Panc1 (cell line): ENCODE data around the gene NSMCE3. TPM values are rescaled to one million over a fixed set of nuclear protein-coding genes. Genes with fewer than 3 reads are reported as not detected.

Source experiments
- ATAC-seq: fragments of 200-7000 bp; cut with Tn5 transposase; 2 replicates; pipeline ENCODE4 v1.9.1; 2020; ENCODE audit warnings: mild to moderate bottlenecking, moderate library complexity
- BruUV-seq: library from RNA; stranded (reverse); fragments of 400-500 nt; replicated peaks from 2 replicates; lab custom pipeline; 2021; lab: Mats Ljungman, UMichigan
- CTCF ChIA-PET: fragments of 300-600 bp; sonication (Branson Sonifier 250); formaldehyde crosslinking; loops from one replicate; lab custom pipeline; 2022; ENCODE audit warnings: antibody characterized with exemption; lab: Charles Lee
- POLR2A ChIA-PET: fragments of 300-600 bp; sonication (Branson Sonifier 250); formaldehyde crosslinking; loops from one replicate; lab custom pipeline; 2022; ENCODE audit warnings: antibody characterized with exemption; lab: Charles Lee
- DNase-seq: peaks from one replicate; pipeline ENCODE4 v3.0.0-alpha.2; 2010; ENCODE audit warnings: low read depth, low spot score
- H3K27ac ChIP-seq: 2 replicates; pipeline ENCODE4 v1.5.1; 2011; ENCODE audit warnings: mild to moderate bottlenecking, low read length, inconsistent platforms
- H3K27me3 ChIP-seq: fragments of 200-500 bp; sonication (Bioruptor generic); 2 replicates; pipeline ENCODE4 v1.6.0; 2014; ENCODE audit warnings: low read length, inconsistent platforms; ENCODE audit not compliant: control insufficient read depth, insufficient read depth
- H3K36me3 ChIP-seq: fragments of 200-500 bp; sonication (Bioruptor generic); 2 replicates; pipeline ENCODE4 v1.5.1; 2014; ENCODE audit warnings: inconsistent platforms, mild to moderate bottlenecking, low read length, moderate library complexity; ENCODE audit not compliant: control insufficient read depth, insufficient read depth
- H3K4me1 ChIP-seq: 2 replicates; pipeline ENCODE4 v1.5.1; 2011; ENCODE audit warnings: inconsistent platforms, mild to moderate bottlenecking, low read length, moderate library complexity; ENCODE audit not compliant: control insufficient read depth, insufficient read depth
- H3K4me3 ChIP-seq, 2 experiments: 2 replicates each; pipeline ENCODE4 v1.5.1; 2011 to 2012; ENCODE audit warnings: low read depth in 2 of 2, low read length in 2 of 2, mild to moderate bottlenecking in 2 of 2, inconsistent platforms in 1 of 2, moderate library complexity in 1 of 2
- H3K9me3 ChIP-seq: fragments of 200-500 bp; sonication (Bioruptor generic); 2 replicates; pipeline ENCODE4 v1.5.1; 2014; ENCODE audit warnings: low read depth, mild to moderate bottlenecking, inconsistent platforms, low read length, moderate library complexity; ENCODE audit not compliant: control insufficient read depth, insufficient read depth
- POLR2AphosphoS5 ChIP-seq: IDR thresholded peaks from 2 replicates; pipeline ENCODE4 v1.6.1; 2012; ENCODE audit warnings: mild to moderate bottlenecking, low read depth, low read length, moderate library complexity
- SIN3A ChIP-seq: IDR thresholded peaks from 2 replicates; pipeline ENCODE4 v1.6.1; 2012; ENCODE audit warnings: low read depth, mild to moderate bottlenecking, low read length, moderate library complexity, borderline replicate concordance; ENCODE audit not compliant: insufficient read depth
- TCF7L2 ChIP-seq: IDR thresholded peaks from 2 replicates; pipeline ENCODE4 v1.6.1; 2011; ENCODE audit warnings: mild to moderate bottlenecking, low read depth, low read length, inconsistent platforms
- in situ Hi-C: cut with HindIII; loops from 2 replicates; pipeline ENCODE4 v1.10.0; 2016; ENCODE audit warnings: low sequenced_read_pairs, low pct_unique_long_range_greater_than_20kb
- intact Hi-C: fragments of 100-400 bp; cut with micrococcal nuclease; formaldehyde crosslinking; loops from one replicate; pipeline ENCODE4 v1.10.0; 2022; ENCODE audit not compliant: unreplicated experiment
- total RNA-seq: library from RNA; stranded (reverse); gene quantifications from one replicate; pipeline ENCODE4 v1.2.1, GENCODE V29; 2021; ENCODE audit not compliant: unreplicated experiment
- TF ChIP-seq, protein P1 (sequence below): fragments of 450-650 bp; IDR thresholded peaks from 2 replicates; pipeline ENCODE4 v1.5.1; 2017; ENCODE audit warnings: mild to moderate bottlenecking
- TF ChIP-seq, protein P2 (sequence below), 2 experiments: IDR thresholded peaks; 2 replicates each; pipeline ENCODE4 v1.6.1; 2011 to 2012; ENCODE audit warnings: low read depth in 2 of 2, control low read depth in 1 of 2, low read length in 1 of 2, mild to moderate bottlenecking in 1 of 2, moderate library complexity in 1 of 2; ENCODE audit not compliant: insufficient read depth in 1 of 2

The NSMCE3 gene
- total RNA-seq, 1 experiment from 2014 or later: 5.5 TPM

GRCh38 chr15:29294732-29295325, 25.2 kb upstream of the NSMCE3 start:
- CTCF ChIA-PET: no interaction called here

DNA sequence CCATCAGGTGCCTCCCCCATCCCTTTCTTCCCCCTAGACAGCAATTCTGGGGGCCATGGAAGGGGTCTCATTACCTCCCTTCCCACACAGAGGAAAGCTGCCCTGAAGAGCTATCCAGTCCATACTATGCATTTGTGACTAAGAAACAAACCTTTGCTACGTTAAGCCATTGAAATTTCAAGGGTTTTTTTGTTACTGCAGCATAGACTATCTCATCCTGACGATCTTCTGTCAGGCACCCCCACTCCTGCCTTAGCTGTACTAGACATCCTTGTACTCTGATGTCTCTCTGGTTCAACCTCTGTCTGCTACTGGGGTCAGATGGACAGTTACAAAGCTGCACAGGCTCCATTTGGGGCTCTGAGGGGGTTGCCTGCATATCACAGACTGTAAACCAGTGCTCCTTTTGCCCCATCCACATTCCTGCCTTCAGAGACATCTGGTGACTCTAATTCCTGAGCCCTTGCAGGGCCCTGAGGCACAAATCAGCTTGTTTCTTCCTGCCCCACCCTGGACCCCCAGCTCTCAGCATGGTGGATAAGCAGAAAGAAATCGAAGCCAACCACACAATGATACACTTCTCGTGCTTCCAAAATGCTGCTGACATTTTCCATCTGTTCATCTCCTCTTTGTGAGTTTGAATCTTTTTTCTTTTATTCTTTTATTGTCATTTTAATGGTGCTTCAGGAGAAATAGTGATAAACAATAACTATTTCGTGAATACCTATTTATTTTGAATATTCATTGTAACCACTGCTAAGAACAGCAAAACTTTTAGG, 21.6 kb upstream of the NSMCE3 start:
- BruUV-seq: no TSS peak
- CTCF ChIA-PET: no interaction called here
- intact Hi-C loops: no loop called here

More at GRCh38 chr15:29294732-29295325, 25.2 kb upstream of the NSMCE3 start:
- POLR2A ChIA-PET: no interaction called here
- Histone ChIP-seq H3K36me3 (no peaks in the 10 kb centered on the region), H3K9me3 (no peaks in the 10 kb centered on the region), H3K27ac (no peak overlapping the region), H3K27me3 (0 out of 2 replicates have a peak, but pooled peaks cover 2% of the 10 kb centered on the region), H3K4me1 (no peaks in the 10 kb centered on the region), H3K4me3 (no peak overlapping the region)
- ATAC-seq (no peak), DNase-seq (no peak)
- no TSS peak for BruUV-seq
- in situ Hi-C loops (no loop called here), intact Hi-C loops (no loop called here)
- TF ChIP-seq, protein P1, sequence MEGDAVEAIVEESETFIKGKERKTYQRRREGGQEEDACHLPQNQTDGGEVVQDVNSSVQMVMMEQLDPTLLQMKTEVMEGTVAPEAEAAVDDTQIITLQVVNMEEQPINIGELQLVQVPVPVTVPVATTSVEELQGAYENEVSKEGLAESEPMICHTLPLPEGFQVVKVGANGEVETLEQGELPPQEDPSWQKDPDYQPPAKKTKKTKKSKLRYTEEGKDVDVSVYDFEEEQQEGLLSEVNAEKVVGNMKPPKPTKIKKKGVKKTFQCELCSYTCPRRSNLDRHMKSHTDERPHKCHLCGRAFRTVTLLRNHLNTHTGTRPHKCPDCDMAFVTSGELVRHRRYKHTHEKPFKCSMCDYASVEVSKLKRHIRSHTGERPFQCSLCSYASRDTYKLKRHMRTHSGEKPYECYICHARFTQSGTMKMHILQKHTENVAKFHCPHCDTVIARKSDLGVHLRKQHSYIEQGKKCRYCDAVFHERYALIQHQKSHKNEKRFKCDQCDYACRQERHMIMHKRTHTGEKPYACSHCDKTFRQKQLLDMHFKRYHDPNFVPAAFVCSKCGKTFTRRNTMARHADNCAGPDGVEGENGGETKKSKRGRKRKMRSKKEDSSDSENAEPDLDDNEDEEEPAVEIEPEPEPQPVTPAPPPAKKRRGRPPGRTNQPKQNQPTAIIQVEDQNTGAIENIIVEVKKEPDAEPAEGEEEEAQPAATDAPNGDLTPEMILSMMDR: no peak
- TF ChIP-seq TCF7L2: no peak
- no peak for TF ChIP-seq POLR2AphosphoS5
- no peak for TF ChIP-seq SIN3A
- TF ChIP-seq, protein P2, sequence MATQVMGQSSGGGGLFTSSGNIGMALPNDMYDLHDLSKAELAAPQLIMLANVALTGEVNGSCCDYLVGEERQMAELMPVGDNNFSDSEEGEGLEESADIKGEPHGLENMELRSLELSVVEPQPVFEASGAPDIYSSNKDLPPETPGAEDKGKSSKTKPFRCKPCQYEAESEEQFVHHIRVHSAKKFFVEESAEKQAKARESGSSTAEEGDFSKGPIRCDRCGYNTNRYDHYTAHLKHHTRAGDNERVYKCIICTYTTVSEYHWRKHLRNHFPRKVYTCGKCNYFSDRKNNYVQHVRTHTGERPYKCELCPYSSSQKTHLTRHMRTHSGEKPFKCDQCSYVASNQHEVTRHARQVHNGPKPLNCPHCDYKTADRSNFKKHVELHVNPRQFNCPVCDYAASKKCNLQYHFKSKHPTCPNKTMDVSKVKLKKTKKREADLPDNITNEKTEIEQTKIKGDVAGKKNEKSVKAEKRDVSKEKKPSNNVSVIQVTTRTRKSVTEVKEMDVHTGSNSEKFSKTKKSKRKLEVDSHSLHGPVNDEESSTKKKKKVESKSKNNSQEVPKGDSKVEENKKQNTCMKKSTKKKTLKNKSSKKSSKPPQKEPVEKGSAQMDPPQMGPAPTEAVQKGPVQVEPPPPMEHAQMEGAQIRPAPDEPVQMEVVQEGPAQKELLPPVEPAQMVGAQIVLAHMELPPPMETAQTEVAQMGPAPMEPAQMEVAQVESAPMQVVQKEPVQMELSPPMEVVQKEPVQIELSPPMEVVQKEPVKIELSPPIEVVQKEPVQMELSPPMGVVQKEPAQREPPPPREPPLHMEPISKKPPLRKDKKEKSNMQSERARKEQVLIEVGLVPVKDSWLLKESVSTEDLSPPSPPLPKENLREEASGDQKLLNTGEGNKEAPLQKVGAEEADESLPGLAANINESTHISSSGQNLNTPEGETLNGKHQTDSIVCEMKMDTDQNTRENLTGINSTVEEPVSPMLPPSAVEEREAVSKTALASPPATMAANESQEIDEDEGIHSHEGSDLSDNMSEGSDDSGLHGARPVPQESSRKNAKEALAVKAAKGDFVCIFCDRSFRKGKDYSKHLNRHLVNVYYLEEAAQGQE (IDR thresholded peaks at IDR 0.05; ENCODE audit: insufficient read depth in 1 of 2, low read depth in 2 of 2, low read length in 1 of 2): no peak

More for the DNA sequence above, 21.6 kb upstream of the NSMCE3 start:
- TF ChIP-seq, protein P2 (IDR thresholded peaks at IDR 0.05; ENCODE audit: insufficient read depth in 1 of 2, low read depth in 2 of 2, low read length in 1 of 2): no peak
- TF ChIP-seq TCF7L2 (no peak), SIN3A (no peak)
- TF ChIP-seq, protein P1: no peak
- Histone ChIP-seq H3K27ac (no peak overlapping the region), H3K9me3 (no peaks in the 10 kb centered on the region), H3K27me3 (0 out of 2 replicates have a peak, but pooled peaks cover 4% of the 10 kb centered on the region), H3K4me1 (no peaks in the 10 kb centered on the region), H3K36me3 (no peaks in the 10 kb centered on the region), H3K4me3 (no peak overlapping the region)
- in situ Hi-C loops: no loop called here
- DNase-seq (no peak), ATAC-seq (no peak)
- POLR2A ChIA-PET: no interaction called here
